PC-3 (cell line): ENCODE results near the gene GLB1L2. TPM values are rescaled to one million over a fixed set of nuclear protein-coding genes. Genes with fewer than 3 reads are reported as not detected.

ENCODE experiments used
- ATAC-seq: fragments of 200-7000 bp; cut with Tn5 transposase; 2 replicates; pipeline ENCODE4 v1.9.1; 2020; ENCODE audit warnings: mild to moderate bottlenecking, moderate library complexity
- BruUV-seq: library from RNA; stranded (reverse); fragments of 400-500 nt; replicated peaks from 2 replicates; lab custom pipeline; 2021; lab: Mats Ljungman, UMichigan
- CTCF ChIA-PET: fragments of 300-600 bp; sonication (Branson Sonifier 250); formaldehyde crosslinking; loops from one replicate; lab custom pipeline; 2022; ENCODE audit warnings: antibody characterized with exemption; lab: Charles Lee
- POLR2A ChIA-PET: fragments of 300-600 bp; sonication (Branson Sonifier 250); formaldehyde crosslinking; loops from one replicate; lab custom pipeline; 2022; ENCODE audit warnings: antibody characterized with exemption; ENCODE audit not compliant: unreplicated experiment; lab: Charles Lee
- DNase-seq: peaks from one replicate; pipeline ENCODE4 v3.0.0-alpha.2; 2015
- H2AFZ ChIP-seq: fragments of 300-600 bp; sonication (generic); 2 replicates; pipeline ENCODE4 v1.6.0; 2016; ENCODE audit warnings: antibody characterized with exemption, low read length
- H3F3A ChIP-seq: fragments of 300-600 bp; sonication (generic); one replicate; pipeline ENCODE4 v1.6.0; 2017; ENCODE audit warnings: antibody characterized with exemption, low read length, control low read depth, mild to moderate bottlenecking; ENCODE audit not compliant: unreplicated experiment
- H3K27ac ChIP-seq: fragments of 300-600 bp; sonication (generic); 2 replicates; pipeline ENCODE4 v1.5.1; 2016; ENCODE audit warnings: mild to moderate bottlenecking, low read length
- H3K27me3 ChIP-seq: fragments of 300-600 bp; sonication (generic); 2 replicates; pipeline ENCODE4 v1.6.1; 2016; ENCODE audit warnings: low read length, mixed read lengths
- H3K36me3 ChIP-seq: fragments of 300-600 bp; sonication (generic); 2 replicates; pipeline ENCODE4 v1.6.1; 2016; ENCODE audit warnings: low read depth, mixed run types, low read length, mixed read lengths
- H3K4me1 ChIP-seq: fragments of 300-600 bp; sonication (generic); 2 replicates; pipeline ENCODE4 v1.5.1; 2016; ENCODE audit warnings: low read length; ENCODE audit not compliant: insufficient read depth
- H3K4me2 ChIP-seq: fragments of 300-600 bp; sonication (generic); 2 replicates; pipeline ENCODE4 v1.6.0; 2016; ENCODE audit warnings: low read length
- H3K4me3 ChIP-seq: fragments of 300-600 bp; sonication (generic); 2 replicates; pipeline ENCODE4 v1.5.1; 2016; ENCODE audit warnings: mild to moderate bottlenecking, low read length, mixed read lengths
- H3K79me2 ChIP-seq: fragments of 300-600 bp; sonication (generic); 2 replicates; pipeline ENCODE4 v1.6.1; 2017; ENCODE audit warnings: low read length, mixed read lengths
- H3K9ac ChIP-seq: fragments of 300-600 bp; sonication (generic); 2 replicates; pipeline ENCODE4 v1.6.0; 2016; ENCODE audit warnings: mild to moderate bottlenecking, low read length
- H3K9me2 ChIP-seq: fragments of 300-600 bp; sonication (generic); replicated peaks from 2 replicates; pipeline ENCODE4 v1.6.1; 2016; ENCODE audit warnings: mixed run types, low read length, mixed read lengths
- H3K9me3 ChIP-seq: fragments of 300-600 bp; sonication (generic); 2 replicates; pipeline ENCODE4 v1.6.1; 2016; ENCODE audit warnings: low read length, mixed read lengths
- H4K20me1 ChIP-seq: fragments of 300-600 bp; sonication (generic); 2 replicates; pipeline ENCODE4 v1.6.1; 2016; ENCODE audit warnings: low read length, mixed read lengths
- EZH2 ChIP-seq: fragments of 300-600 bp; sonication (generic); IDR thresholded peaks from one replicate; pipeline ENCODE4 v1.6.1; 2017; ENCODE audit warnings: antibody characterized with exemption, mild to moderate bottlenecking, low read length; ENCODE audit not compliant: unreplicated experiment
- EZH2phosphoT487 ChIP-seq: fragments of 300-600 bp; sonication (generic); IDR thresholded peaks from 2 replicates; pipeline ENCODE4 v1.6.1; 2018; ENCODE audit warnings: mild to moderate bottlenecking, antibody characterized with exemption, low read length, borderline replicate concordance
- intact Hi-C: fragments of 100-400 bp; cut with micrococcal nuclease; formaldehyde crosslinking; loops from 2 replicates; pipeline ENCODE4 v1.9.0; 2023
- total RNA-seq: library from RNA; depleted of rRNA; stranded (reverse); fragments of >200 nt; gene quantifications from 2 replicates; pipeline ENCODE4 v1.2.3, GENCODE V29; 2014
- TF ChIP-seq, protein P1 (sequence below): fragments of 300-600 bp; sonication (generic); conservative IDR thresholded peaks from 2 replicates; pipeline ENCODE4 v1.5.1; 2017; ENCODE audit warnings: antibody characterized with exemption, low read depth, mild to moderate bottlenecking, low read length

The GLB1L2 gene
- total RNA-seq, 1 experiment from 2014 or later, result 0.62 TPM

DNA sequence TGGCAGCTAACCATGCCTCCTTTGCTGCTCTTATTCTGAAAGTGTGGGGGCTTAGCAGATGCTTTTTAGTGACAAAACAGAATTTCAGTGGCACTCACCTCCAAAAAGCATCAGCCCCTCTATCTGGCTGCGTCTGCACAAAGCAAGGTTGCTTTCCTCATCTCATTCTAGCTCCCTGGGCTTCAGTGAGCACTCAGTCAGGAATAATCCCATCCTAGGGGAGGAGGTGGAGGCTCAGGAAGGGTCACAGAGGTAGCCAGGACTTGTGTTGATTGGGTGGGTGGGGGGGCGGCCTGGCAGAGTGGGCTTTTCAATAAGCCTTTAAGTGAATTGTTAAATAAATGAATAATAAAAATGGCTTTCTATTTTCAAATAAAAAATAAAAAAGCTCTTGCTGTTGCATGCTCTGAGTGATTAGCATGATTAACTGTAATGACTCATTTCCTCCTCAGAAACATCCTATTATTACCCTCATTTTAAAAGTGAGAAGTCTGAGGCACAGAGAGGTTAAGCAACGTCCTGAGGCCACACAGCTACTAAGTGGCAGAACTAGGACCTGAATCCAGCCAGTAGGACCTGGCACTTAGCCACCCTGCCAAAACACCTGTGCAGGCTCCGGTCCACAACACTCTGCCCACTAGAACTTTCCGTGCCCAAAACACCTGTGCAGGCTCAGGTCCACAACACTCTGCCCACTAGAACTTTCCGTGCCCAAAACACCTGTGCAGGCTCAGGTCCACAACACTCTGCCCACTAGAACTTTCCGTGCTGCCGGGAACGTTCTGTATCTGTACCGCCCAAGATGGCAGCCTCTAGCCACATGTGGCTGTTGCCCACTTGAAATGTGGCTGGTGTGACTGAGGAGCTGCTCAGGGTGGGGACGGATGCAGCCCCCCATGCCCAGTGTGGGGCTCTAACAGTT, 74.7 kb downstream of the GLB1L2 start:
- Histone ChIP-seq H2AFZ (no peak overlapping the region), H3K9me3 (no peaks in the 10 kb centered on the region), H3K36me3 (no peaks in the 10 kb centered on the region), H3K79me2 (no peaks in the 10 kb centered on the region), H3K4me2 (no peak overlapping the region), H3F3A (no peaks in the 10 kb centered on the region), H4K20me1 (no peaks in the 10 kb centered on the region), H3K4me3 (no peak overlapping the region), H3K27me3 (peaks cover 52% of the 10 kb centered on the region), H3K27ac (no peak overlapping the region), H3K9ac (no peak overlapping the region), H3K4me1 (no peaks in the 10 kb centered on the region), H3K9me2 (no peaks in the 10 kb centered on the region)
- ChIA-PET POLR2A (no interaction called here), CTCF (no interaction called here)
- BruUV-seq, result no TSS peak
- TF ChIP-seq EZH2phosphoT487 (no peak), EZH2 (no peak)
- TF ChIP-seq, protein P1, sequence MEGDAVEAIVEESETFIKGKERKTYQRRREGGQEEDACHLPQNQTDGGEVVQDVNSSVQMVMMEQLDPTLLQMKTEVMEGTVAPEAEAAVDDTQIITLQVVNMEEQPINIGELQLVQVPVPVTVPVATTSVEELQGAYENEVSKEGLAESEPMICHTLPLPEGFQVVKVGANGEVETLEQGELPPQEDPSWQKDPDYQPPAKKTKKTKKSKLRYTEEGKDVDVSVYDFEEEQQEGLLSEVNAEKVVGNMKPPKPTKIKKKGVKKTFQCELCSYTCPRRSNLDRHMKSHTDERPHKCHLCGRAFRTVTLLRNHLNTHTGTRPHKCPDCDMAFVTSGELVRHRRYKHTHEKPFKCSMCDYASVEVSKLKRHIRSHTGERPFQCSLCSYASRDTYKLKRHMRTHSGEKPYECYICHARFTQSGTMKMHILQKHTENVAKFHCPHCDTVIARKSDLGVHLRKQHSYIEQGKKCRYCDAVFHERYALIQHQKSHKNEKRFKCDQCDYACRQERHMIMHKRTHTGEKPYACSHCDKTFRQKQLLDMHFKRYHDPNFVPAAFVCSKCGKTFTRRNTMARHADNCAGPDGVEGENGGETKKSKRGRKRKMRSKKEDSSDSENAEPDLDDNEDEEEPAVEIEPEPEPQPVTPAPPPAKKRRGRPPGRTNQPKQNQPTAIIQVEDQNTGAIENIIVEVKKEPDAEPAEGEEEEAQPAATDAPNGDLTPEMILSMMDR, result no peak
- intact Hi-C loops, result no loop called here
- no peak for ATAC-seq
- no peak for DNase-seq

DNA sequence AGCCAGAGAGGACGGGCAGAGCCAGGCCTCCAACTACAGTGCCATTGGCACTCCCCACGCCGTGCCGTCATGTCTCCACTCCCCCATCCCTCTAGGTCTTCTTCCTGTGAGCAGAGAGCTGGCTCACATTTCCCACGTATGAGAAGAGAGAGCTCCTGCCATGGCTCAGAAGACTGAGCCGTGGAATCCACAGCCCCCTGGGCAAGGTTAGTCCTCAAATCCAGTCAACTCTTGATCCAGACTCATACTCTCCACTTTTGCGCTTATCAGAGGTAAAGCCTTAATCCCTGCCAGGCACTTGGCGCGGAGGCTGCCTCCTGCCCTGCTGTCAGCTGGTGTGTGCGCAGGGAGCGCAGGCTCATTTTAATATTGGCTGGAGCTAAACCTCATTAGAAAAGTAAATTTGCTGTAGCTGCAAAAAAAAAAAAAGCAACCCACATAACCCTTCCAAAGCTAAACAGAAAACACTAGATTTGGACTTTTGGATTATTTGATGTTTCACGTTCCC, 75.6 kb downstream of the GLB1L2 start:
- no peak for TF ChIP-seq EZH2
- TF ChIP-seq, protein P1, result no peak
- no peak for TF ChIP-seq EZH2phosphoT487
- ChIA-PET CTCF (no interaction called here), POLR2A (no interaction called here)
- H3K4me3 ChIP-seq, result no peak overlapping the region
- DNase-seq, result no peak
- H4K20me1 ChIP-seq, result no peaks in the 10 kb centered on the region
- no peaks in the 10 kb centered on the region for H3K79me2 ChIP-seq
- no peak overlapping the region for H2AFZ ChIP-seq
- H3K27me3 ChIP-seq, result peaks cover 53% of the 10 kb centered on the region
- BruUV-seq, result no TSS peak
- H3K9me2 ChIP-seq, result no peaks in the 10 kb centered on the region
- no peak overlapping the region for H3K4me2 ChIP-seq
- no peaks in the 10 kb centered on the region for H3K4me1 ChIP-seq
- intact Hi-C loops, result no loop called here
- no peak for ATAC-seq
- H3F3A ChIP-seq, result no peaks in the 10 kb centered on the region
- no peak overlapping the region for H3K27ac ChIP-seq
- no peaks in the 10 kb centered on the region for H3K9me3 ChIP-seq
- no peaks in the 10 kb centered on the region for H3K36me3 ChIP-seq
- no peak overlapping the region for H3K9ac ChIP-seq

DNA sequence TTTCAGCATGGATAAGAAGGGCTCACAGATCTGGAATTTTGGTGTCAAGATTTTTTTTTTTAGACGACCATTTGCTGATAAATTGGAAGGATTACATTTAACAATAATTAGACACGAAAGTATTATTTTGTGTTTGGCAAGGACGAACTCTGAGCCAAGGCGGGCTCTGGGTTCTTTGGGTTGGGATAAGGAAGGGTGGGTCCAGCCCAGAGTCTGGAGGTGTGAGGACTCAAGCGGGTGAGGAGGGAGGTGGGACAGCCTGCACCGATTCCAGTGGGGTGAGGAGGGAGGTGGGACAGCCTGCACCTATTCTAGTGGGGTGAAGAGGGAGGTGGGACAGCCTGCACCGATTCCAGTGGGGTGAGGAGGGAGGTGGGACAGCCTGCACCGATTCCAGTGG, 76.1 kb downstream of the GLB1L2 start:
- H2AFZ ChIP-seq, result no peak overlapping the region
- H3K9me3 ChIP-seq, result no peaks in the 10 kb centered on the region
- H3F3A ChIP-seq, result no peaks in the 10 kb centered on the region
- ChIA-PET CTCF (no interaction called here), POLR2A (no interaction called here)
- intact Hi-C loops, result no loop called here
- TF ChIP-seq, protein P1, result no peak
- TF ChIP-seq EZH2phosphoT487 (no peak), EZH2 (no peak)
- no peaks in the 10 kb centered on the region for H3K4me1 ChIP-seq
- H3K4me3 ChIP-seq, result no peak overlapping the region
- BruUV-seq, result no TSS peak
- ATAC-seq (no peak), DNase-seq (no peak)
- no peak overlapping the region for H3K9ac ChIP-seq
- H3K4me2 ChIP-seq, result no peak overlapping the region
- no peaks in the 10 kb centered on the region for H3K79me2 ChIP-seq
- H3K9me2 ChIP-seq, result no peaks in the 10 kb centered on the region
- no peaks in the 10 kb centered on the region for H4K20me1 ChIP-seq
- H3K27me3 ChIP-seq, result peaks cover 59% of the 10 kb centered on the region
- no peak overlapping the region for H3K27ac ChIP-seq
- H3K36me3 ChIP-seq, result no peaks in the 10 kb centered on the region
